Anterior cingulate cortex (tissue), 58 donors: ENCODE data around the gene ZPBP2.
"Not testable (repeated sequence)": the region's sequence is repeated elsewhere in the genome, so short reads cannot be mapped to it uniquely, and the experiment has no call there.

ENCODE experiments used
- DNase-seq, 58 donors: peaks; one replicate each; lab custom pipeline; 2025; lab: John Stamatoyannopoulos, UW

ZPBP2 gene

GRCh38 chr17:39854909-39855308 lies 13.1 kb upstream of the ZPBP2 start:
- no peak for DNase-seq

GRCh38 chr17:39855911-39856649 lies 11.9 kb upstream of the ZPBP2 start:
- not testable (repeated sequence) for DNase-seq

- no peak for DNase-seq
These were observed 6.8 kb upstream of the ZPBP2 start for GRCh38 chr17:39861235-39861634.

- DNase-seq, result no peak
These were observed 4.6 kb upstream of the ZPBP2 start for GRCh38 chr17:39863244-39863917.

- DNase-seq, result peak in 4 of 58 donors; percentile 3 to 13 (median 8)
These were observed 3.9 kb upstream of the ZPBP2 start, which contains the start of gene IKZF3 for GRCh38 chr17:39863918-39864746. Gene IKZF3, minus strand, starts transcription at chr17:39864312. Its CDS starts 186 bp downstream, at chr17:39864126.

- no peak for DNase-seq
These were observed 1.8 kb upstream of the ZPBP2 start for GRCh38 chr17:39866013-39866730.

GRCh38 chr17:39867084-39867879 lies 720 bp upstream of the ZPBP2 start:
- no peak for DNase-seq

GRCh38 chr17:39868554-39868942 lies 546 bp downstream of the ZPBP2 start:
- DNase-seq, result no peak

- DNase-seq, result no peak
These were observed 2.8 kb downstream of the ZPBP2 start for GRCh38 chr17:39870776-39871175.

GRCh38 chr17:39871801-39872200 lies 3.8 kb downstream of the ZPBP2 start:
- DNase-seq, result no peak

- no peak for DNase-seq
These were observed 4.7 kb downstream of the ZPBP2 start for GRCh38 chr17:39872751-39873150.

- not testable (repeated sequence) for DNase-seq
These were observed 18.1 kb downstream of the ZPBP2 start for GRCh38 chr17:39886102-39886501.

GRCh38 chr17:39887078-39887477 lies 19.1 kb downstream of the ZPBP2 start:
- DNase-seq, result no peak

GRCh38 chr17:39889200-39889599 lies 21.2 kb downstream of the ZPBP2 start:
- DNase-seq, result no peak

GRCh38 chr17:39894681-39895376 lies 26.8 kb downstream of the ZPBP2 start:
- no peak for DNase-seq

- DNase-seq, result no peak
These were observed 30.1 kb downstream of the ZPBP2 start for GRCh38 chr17:39898088-39898487.

- no peak for DNase-seq
These were observed 31.2 kb downstream of the ZPBP2 start for GRCh38 chr17:39899215-39899614.

GRCh38 chr17:39902027-39902426 lies 34.0 kb downstream of the ZPBP2 start:
- DNase-seq, result not testable (repeated sequence)
